HG03175 (cell line): ENCODE data around the gene CIDEC.

ENCODE experiments used
- ATAC-seq: cut with Tn5 transposase; IDR thresholded peaks from one replicate; pipeline ENCODE4 v1.9.1; 2021; ENCODE audit warnings: mild to moderate bottlenecking, moderate library complexity; ENCODE audit not compliant: unreplicated experiment

Gene CIDEC

DNA sequence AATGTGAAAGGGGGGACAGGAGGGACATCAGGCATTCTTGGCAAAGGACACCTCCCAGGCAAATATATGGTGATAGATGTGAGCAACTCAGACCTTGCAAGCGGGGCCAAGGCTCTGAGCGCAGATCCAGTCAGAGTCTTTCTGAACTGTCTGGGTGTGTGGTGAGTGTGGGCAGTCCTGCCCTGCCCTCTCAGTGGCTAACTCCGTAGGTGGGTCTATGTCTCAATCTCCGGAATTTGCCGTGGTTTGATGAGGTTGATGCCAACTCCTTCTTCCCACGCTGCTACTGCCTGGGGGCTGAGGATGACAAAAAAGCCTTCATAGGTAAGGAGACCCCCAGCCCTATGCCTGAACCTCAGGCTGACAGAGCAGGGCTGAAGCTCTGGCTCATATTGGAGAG lies 62.6 kb downstream of the CIDEC start:
- ATAC-seq: no peak
